Measurements from ENCODE around the gene CYTL1.
"Not testable (repeated sequence)": the region's sequence is repeated elsewhere in the genome, so short reads cannot be mapped to it uniquely, and the experiment has no call there.

Gene CYTL1

DNA sequence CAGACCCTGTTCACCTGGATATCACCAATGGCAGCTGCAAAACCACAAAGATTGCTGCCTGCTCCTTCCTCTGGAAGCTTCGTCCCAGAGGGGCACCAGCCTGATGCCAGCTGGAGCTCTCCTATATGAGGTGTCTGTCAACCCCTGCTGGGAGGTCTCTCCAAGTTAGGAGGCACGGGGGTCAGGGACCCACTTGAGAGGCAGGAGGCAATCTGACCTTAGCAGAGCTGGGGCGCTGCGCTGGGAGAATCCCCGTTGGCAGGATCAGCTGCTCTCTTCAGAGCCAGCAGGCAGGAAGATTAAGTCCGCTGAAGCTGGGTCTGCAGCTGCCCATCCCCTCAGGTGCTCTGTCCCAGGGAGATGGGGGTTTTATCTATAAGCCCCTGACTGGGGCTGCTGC is 17.6 kb downstream of the CYTL1 start:
- DNase-seq (ENCODE audit: low read depth in 2 of 2), result not testable (repeated sequence)

DNA sequence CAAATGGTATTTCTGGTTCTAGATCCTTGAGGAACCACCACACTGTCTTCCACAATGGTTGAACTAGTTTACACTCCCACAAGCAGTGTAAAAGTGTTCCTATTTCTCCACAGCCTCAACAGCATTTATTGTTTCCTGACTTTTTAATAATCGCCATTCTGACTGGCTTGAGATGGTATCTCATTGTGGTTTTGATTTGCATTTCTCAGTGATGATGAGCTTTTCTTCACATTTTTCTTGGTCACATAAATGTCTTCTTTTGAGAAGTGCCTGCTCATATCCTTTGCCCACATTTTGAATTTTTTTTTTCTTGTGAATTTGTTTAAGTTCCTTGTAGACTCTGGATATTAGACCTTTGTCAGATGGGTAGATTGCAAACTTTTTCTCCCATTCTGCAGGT is 22.3 kb downstream of the CYTL1 start:
- not testable (repeated sequence) for DNase-seq (ENCODE audit: low read depth in 2 of 2)

DNA sequence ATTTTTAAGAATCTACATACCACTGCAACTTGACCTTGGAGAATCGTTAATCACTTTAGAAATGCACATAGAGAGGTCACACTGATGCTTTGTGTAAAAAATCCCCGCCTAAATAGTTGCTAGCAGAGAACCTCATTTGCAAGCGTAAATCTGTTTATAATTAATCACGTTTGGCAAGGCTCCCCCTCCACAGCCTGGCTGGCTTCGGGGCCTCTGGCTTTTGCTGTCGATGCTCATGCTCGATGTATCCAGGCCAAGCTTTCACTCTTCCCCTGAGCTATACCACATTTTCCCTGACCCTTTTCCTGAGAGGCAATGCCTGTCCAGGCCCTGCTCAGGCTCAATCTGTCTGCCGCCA is 23.4 kb downstream of the CYTL1 start:
- DNase-seq (ENCODE audit: low read depth in 2 of 2), result no peak

DNA sequence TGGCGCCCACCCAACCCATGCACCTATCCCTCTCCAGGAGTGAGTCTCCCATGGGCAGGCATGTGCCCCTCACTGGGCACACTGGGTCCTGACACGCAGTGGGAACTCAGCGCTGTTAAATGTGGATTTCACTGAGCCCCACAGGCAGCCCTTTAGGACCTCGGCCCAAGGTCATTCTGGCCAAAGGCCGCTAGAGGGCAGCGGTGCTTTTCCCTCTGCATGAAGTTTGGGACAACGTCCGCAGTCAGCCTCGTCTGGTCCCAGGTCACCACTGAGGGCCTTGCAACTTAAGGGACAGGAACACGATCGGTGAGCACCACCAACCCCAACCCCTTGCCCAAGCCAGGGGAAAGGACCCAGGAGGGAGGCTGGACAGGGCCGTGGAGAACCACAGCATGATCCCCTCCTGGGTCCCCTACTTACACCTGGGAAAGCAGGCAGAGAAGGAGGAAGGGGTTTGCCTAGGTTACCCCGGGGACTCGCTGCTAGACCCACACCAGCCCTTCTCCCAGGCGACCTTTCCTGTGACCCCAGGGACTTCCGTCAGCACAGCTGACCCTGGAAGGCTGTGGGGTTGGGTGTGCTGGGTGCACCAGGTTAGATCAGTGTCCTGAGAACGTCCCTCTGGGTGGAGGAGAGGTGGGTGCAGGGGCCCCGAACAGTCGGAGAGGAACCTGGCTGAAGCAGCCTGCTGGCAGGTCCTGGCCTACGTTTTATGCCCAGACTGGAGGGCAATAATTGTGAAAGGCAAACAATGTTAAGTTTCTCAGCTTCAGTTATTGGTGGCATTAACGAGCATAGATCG is 24.0 kb downstream of the CYTL1 start:
- DNase-seq (ENCODE audit: low read depth in 2 of 2), result peak; percentile 35 to 37

DNA sequence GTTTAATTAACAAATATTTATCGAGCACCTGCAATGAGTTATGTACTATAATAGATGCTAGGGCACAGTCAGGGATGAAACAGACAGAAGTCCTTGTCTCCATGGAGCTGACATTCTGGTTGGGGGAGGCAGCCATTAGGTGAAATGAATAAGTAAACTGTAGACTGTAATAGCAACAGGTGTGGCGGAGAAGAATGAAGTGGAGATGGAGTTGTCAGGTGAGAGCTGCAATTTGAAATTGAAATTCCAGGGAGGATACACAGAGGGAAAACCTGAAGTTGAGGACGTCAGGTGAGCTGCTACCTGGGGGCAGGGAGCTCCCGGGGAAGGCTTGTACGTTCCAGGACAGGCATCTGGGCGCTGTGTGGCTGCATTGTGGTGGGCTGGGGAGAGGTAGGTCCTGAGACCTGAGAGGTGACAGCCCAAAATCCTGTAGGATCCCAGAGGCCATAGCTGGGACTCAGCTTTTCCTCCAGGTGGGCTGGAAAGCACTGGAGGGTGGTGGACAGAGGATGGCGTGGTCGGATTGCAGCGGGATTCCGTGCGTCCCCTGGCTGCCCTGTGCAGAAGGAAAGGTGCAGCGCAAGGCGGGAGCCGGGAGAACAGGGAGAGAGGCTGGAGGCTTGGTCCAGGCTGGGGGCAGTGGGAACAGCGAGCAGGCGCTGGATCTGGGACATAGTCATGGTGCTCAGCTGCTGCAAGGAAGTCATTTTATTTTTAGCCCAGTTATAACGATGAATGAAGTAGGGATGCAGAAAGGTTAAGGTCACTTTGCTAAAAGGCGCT is 24.8 kb downstream of the CYTL1 start:
- DNase-seq (ENCODE audit: low read depth in 2 of 2), result no peak

DNA sequence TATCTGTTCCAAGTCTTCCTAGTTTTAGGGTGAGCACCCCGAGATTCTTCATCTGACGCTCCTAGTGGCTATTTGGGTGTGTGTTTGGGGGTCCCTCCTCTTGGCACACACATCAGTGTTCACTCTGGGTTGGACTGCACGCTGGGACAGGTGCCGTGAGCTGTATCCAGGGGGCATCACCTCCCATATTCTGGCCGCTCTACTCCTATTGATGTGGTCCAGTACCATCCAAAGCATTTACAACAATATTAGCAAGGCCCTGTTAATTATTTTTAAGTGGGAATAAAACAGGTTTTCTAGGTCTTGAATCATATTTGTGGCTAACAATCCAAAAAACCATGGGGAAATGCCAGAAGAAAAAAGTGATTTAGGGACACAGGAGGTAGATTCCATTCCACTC is 26.4 kb downstream of the CYTL1 start:
- DNase-seq (ENCODE audit: low read depth in 2 of 2), result no peak

DNA sequence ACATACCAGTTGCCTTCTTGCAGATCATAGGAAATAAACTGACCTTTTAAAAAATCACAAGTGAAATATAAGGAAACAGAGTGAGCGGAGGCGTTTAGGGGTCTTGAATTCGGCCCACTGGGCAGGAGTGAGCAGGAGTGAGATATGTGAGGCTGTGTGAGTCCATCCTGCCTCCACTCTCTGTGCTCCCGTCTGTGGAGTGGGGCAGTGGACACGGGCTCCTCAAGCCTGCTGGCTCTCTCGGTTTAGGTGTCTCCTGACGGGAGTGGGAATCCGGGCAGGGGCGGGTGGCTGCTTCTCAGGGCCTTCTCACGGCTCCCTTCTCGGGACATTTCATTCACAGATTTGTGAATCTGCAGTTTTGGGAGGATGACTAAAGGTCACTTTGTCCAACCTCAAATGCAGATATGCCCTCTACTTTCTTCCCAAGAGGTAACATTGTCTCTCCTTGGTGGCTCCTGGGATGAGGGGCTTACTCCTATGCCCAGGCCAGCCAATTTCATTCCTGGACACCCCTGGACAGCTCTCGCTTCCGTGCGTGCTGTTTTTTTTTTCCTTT is 27.6 kb downstream of the CYTL1 start:
- DNase-seq (ENCODE audit: low read depth in 2 of 2), result no peak

DNA sequence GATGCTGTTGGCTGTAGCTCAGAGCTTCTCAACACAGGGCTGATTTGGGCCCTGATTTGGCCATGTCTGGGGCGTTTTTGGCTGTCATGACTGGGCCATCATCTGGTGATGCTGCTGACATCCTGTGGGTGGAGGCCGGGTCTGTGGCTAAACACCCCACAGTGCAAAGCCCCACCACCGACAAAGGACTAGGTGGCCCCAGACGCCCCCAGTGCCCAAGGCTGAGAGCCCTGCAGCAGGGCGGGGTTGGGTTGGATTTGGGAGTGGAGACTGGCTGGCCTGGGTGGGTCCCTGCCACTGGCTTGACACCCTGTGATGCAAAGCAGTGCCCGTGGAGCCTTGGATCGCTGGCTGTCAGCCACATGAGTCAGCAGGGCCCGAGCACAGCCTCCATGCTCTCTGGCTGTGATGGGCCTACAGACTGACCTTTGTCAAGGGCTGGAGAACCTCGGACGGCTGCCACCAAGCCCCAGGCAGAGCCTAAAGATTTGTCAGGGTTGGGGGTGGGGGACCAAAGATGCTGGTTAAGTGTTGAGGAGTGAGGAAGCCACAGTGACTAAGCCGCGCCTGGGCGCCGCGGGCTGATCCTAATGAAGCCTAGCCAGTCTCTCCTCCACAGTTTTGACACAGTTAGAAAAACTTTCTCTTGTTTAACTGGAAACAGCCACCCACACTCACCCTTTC is 28.3 kb downstream of the CYTL1 start:
- DNase-seq (ENCODE audit: low read depth in 2 of 2), result no peak

DNA sequence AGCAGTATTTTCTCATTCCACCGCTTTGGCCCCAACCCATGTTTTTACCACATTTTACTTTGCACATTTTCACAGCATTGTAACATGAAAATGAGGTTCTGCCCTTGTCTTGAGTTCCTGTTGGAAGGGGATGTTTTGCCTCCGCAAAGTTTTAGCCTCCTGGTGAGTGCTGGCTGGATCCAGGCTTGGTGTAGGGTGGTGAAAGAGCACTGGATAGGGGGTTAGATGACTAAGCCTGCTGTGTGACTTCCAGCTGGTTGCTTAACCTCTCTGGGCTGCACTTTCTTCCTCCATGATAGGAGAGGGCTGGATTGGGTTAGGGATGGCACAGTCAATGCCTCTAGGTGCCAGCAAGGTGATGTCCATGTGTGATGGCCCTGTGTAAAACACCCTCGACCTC is 28.9 kb downstream of the CYTL1 start:
- DNase-seq (ENCODE audit: low read depth in 2 of 2), result no peak

DNA sequence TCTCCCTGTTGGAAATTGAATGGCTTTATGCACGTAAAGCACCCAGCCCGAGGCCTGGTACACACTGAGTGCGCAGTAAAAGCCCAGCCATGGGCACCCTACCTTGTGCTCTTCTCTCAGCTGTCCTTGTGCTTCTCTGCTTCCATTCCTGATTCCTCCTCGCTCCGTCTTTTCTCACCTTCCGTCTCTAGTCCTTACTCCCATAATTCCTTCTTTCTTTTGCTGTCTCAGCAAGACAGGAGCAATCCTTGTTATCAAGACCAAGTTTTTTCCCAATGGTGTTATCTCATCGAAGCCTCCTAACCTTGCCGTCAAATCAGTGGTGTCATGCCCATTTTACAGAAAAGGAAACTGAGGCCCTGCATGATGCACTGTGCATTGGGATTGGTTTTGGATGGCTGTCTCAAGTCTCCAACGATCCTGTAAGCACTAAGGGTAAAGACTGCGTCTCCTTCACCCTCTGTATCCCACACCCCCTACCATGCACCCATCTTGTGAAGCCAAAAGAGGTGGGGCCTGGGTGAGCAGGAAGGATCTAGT is 30.1 kb downstream of the CYTL1 start:
- no peak for DNase-seq (ENCODE audit: low read depth in 2 of 2)

DNA sequence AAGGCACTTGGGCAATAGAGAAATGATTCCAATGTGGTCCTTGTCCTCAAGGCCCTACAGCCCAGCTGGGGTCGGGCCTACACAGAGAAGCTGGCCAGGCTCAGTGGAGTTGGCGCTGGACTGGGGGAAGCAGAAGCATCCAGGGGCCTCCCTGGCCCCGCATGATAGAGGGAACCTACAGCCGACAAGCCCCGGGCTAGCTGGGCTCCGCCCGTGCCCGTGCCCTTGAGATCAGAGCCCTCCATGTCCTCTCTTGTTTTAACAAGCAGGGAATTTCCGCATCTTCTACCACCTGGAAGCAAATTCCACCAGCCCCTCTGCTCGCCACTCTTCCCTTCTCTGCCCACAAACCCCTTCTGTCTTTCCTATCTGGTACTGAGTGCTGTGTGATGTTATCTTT is 31.6 kb downstream of the CYTL1 start:
- no peak for DNase-seq (ENCODE audit: low read depth in 2 of 2)

DNA sequence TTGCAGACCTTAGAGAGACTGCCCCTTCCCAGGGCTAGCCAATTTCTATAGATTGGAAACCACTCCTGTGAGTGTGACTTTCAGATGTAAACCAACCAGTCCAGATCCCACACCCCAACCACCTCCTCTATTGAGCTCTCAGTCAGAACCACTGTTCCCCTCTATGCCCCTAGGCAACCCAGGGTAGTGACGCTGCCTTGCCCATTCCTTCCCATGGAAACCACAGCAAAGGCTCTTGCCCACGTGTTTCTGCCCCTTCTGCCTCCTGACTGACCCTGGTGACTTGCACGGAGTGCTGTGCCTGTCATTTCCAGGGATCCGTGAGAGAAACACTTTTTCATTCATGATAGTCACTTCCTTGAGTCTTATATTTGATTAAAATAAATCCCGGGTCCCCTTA is 32.4 kb downstream of the CYTL1 start:
- DNase-seq (ENCODE audit: low read depth in 2 of 2), result no peak

DNA sequence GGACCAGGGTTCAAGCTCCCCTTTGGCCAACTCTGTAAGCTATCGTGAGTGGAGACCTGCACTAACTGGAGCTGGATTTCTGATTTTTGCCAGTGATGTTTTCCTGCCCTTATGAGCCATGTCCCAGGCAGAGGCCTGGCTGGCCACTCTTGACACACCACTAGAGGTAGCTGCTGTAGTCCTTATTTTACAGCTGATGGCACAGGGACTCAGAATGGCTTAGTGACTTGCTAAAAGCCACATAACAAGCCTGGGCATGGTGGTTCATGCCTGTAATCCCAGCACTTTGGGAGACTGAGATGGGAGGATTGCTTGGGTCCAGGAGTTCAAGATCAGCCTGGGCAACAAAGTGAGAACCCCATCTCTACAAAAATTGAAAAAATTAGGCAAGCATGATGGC is 33.4 kb downstream of the CYTL1 start:
- no peak for DNase-seq (ENCODE audit: low read depth in 2 of 2)

DNA sequence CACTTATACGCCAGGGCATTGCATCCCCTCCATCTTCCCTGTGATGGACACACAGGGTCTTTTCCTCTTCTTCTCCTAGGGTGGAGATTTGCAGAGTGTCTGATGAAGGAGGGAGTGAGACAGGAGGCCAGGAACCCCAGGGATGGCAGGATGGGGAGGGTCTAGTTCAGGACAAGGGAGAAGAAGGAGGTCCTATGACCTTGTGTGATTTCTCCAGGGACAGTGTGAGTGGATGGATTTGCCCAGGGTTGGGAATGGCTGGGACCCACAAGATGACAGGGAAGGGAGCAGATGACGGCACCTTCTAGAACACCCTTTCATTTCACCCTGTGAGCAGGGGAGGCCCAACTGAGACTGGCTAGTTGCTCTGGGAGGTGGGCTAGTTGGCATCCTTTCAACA is 34.2 kb downstream of the CYTL1 start:
- no peak for DNase-seq (ENCODE audit: low read depth in 2 of 2)

DNA sequence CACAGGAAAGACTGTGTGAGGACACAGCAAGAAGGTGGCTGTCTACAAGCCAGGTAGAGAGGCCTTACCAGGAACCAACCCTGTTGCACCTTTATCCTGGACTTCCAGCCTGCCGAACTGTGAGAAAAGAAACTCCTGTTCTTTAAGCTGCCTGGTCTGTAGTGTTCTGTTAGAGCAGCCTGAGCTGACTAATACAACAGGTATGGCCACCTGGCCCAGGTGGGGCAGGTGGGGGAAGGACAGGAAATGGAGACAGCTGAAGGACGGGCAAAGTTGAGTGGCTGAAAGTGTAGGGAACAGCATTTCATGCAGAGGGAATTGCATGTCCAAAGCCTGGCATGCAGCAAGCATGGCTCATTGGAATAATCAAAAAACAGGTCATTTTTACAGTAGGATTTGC is 35.1 kb downstream of the CYTL1 start:
- no peak for DNase-seq (ENCODE audit: low read depth in 2 of 2)

DNA sequence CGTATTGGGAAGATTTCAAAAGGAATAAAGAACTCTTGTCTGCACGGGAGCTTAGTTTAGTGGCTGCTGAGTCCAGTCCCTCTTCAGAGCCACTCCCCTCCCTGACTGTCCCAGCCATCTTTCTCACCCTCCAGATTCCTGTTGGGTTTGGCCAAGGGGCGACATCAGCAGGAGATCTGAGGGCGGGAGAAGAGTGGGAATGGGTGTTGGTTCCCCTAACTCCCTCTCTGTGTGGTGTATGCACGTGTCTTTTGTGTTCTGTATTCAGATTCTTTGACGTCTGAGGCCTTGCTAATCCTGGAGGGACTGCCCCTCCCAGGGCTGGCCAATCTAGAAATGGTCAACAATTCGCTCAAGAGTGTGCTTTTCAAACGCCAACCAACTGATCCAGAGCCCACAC is 37.4 kb downstream of the CYTL1 start:
- DNase-seq (ENCODE audit: low read depth in 2 of 2), result no peak

DNA sequence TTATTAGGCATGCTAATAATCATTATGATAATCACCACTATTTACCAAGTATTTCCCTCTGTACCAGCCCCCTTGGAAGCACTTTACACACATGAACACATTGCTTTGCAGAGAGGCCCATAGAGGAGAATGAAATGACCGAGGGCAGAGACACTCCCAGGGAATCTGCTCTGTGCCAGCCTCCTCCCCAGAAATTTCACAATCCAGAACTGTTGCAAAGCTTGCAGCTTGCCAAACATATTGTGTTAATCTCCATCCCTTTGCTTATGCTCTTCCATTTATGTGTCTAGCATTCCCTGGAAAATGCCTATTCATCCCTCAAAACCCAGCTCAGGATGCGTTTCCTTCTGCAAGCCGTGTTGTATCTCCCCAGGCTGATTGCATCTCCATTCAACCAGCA is 37.8 kb downstream of the CYTL1 start:
- DNase-seq (ENCODE audit: low read depth in 2 of 2), result no peak

DNA sequence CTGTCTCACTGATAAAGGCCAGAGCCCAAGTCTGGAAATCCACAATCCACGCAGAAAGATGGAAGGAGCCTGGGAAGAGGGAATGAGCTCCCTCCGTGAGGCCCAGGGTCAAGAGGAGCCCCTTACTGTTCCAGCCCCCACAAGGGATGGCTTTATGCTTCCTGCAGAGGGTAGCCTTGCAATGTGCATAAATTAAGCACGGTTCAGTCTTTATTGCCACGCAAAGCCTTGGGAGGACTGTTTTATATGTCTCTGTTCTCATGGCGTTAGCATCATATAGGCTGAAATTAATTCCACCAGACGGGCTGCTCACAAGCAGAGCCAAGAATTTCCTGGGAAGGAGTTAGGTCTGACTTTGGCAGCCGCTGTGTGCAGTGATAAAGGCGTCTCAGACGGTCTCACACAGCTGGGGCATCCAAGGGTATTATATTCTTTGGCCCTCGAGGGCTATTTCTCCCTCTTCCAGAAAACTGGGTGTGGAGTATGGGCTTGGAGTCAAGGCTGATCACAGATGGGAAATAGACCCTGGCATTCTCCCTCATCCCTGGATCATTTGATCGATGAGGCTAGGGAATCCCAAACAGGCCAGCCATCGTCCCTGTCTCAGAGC is 38.5 kb downstream of the CYTL1 start:
- no peak for DNase-seq (ENCODE audit: low read depth in 2 of 2)

DNA sequence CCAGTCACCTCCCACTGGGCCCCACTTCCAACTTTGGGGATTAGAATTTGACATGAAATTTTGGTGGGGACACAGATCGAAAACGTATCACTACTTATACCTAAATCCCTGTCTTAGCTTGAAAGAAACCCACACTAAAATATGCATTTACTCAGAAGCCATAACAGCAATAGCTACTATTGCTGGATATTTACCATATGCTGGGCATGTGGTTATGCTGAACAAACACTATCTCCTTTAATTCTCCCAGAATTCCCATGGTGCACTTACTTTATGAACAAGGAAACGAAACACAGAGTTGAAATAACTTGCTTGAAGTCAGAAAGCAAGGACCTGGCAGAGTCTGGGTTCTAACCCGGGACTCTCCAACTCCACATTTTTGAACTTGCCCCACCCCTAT is 39.3 kb downstream of the CYTL1 start:
- no peak for DNase-seq (ENCODE audit: low read depth in 2 of 2)

DNA sequence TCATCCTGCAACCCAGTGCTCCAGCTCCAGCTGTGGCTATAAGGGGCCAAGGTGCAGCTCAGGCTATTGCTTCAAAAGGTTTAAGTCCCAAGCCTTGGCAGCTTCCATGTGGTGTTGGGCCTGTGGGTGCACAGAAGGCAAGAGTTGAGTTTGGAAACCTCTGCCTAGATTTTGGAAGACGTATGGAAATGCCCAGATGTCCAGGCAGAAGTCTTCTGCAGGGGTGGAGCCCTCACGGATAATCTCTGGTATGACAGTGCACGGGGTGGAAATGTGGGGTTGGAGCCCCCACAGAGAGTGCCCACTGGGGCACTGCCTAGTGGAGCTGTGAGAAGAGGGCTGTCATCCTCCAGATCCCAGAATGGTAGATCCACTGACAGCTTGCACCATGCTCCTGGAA is 44.5 kb downstream of the CYTL1 start:
- no peak for DNase-seq (ENCODE audit: low read depth in 2 of 2)

DNA sequence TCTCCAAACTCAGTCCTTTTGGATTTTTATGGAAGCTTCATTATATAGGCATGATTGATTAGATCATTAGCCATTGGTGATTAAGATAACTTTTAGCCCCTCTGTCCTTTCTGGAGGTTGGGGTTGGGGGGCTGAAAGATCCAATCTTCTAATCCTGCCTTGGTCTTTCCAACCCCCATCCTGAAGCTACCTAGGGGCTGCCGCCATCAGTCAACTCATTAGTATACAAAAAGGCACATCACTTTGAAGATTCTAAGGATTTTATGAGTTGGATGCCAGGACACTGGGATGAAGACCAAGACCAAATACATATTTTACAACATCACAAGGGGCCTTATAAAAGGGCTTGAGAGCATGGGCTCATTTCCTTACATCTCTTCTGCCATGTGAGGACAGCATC is 47.5 kb downstream of the CYTL1 start:
- no peak for DNase-seq (ENCODE audit: low read depth in 2 of 2)

DNA sequence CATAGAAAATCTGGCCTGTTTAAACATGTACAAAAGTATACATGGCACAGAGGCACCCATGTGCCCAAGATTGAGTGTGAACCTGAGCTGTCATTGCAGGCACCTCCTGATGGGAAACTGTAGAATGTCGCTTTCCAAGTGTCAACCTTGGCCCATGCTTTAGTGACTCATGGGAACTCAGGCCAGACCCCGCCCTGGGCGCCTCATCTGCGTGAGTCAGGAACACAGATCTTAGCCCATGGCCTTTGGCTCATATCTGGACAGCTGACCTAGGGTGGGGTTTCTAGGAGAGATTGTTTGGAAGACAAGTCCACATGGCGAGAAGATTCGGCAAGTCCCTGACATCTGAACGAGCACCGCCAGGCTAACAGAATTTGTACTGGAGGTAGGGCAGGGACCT is 50.0 kb downstream of the CYTL1 start:
- no peak for DNase-seq (ENCODE audit: low read depth in 2 of 2)
